ENCODE results near the gene PRRC2B.
A peak's percentile ranks its signal among the peaks of the same experiment; 100 is the strongest.
"Not testable (repeated sequence)": the region's sequence is repeated elsewhere in the genome, so short reads cannot be mapped to it uniquely, and the experiment has no call there.

PRRC2B gene

GRCh38 chr9:131393622-131394463 lies at the start of gene PRRC2B:
Gene PRRC2B, plus strand, starts transcription at chr9:131394086. Its CDS starts 36,059 bp downstream, at chr9:131430145.
- peak; percentile 87 for DNase-seq (ENCODE audit: low spot score)

DNA sequence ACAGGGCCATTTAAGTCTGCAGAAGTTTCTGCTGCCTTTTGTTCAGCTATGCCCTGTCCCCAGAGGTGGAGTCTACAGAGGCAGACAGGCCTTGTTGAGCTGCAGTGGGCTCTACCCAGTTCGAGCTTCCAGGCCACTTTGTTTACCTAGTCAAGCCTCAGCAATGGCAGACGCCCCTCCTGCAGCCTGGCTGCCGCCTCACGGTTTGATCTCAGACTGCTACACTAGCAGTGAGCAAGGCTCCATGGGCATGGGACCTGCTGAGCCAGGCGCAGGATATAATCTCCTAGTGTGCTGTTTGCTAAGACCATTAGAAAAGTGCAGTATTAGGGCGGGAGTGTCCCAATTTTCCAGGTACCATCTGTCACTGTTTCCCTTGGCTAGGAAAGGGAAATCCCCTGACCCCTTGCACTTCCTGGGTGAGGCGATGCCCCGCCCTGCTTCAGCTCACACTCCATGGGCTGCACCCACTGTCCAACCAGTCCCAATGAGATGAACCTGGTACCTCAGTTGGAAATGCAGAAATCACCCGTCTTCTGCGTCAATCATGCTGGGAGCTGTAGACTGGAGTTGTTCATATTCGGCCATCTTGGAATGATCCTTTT lies 48.9 kb upstream of the PRRC2B start:
- DNase-seq (ENCODE audit: low spot score), result not testable (repeated sequence)

- DNase-seq (ENCODE audit: low spot score), result no peak
These were observed 47.3 kb upstream of the PRRC2B start for GRCh38 chr9:131346559-131346958.

DNA sequence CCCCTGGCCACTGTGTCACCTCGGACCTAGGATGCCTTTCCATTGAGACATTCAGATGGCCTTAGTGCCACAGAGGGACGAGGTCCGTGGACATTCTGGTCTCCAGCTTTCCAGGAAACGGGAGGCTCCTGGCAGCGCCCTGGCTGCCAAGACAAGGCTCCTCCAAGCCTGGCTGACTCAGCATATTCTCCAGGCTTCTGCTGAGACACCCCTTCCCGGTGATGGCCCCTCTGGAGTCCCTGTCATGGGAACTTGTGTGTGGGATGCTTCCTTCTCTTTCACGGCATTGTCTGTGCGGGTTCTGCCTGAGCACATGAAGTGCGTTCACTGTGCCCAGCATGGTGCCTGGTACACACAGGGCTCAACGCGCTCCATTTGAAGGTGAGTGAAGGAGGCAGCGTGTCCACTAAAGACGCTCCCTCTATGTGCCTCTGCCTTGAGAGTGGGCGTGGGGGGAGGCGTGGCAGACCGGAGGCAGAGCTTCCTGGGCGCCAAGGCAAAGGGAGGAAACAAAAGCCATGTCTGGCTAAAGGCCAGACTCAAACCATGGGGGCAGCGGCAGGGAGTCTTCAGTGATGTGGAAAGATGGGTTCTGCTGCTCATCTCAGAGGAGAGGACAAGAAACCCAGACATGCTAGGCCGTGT lies 46.4 kb upstream of the PRRC2B start:
- DNase-seq (ENCODE audit: low spot score), result no peak

DNA sequence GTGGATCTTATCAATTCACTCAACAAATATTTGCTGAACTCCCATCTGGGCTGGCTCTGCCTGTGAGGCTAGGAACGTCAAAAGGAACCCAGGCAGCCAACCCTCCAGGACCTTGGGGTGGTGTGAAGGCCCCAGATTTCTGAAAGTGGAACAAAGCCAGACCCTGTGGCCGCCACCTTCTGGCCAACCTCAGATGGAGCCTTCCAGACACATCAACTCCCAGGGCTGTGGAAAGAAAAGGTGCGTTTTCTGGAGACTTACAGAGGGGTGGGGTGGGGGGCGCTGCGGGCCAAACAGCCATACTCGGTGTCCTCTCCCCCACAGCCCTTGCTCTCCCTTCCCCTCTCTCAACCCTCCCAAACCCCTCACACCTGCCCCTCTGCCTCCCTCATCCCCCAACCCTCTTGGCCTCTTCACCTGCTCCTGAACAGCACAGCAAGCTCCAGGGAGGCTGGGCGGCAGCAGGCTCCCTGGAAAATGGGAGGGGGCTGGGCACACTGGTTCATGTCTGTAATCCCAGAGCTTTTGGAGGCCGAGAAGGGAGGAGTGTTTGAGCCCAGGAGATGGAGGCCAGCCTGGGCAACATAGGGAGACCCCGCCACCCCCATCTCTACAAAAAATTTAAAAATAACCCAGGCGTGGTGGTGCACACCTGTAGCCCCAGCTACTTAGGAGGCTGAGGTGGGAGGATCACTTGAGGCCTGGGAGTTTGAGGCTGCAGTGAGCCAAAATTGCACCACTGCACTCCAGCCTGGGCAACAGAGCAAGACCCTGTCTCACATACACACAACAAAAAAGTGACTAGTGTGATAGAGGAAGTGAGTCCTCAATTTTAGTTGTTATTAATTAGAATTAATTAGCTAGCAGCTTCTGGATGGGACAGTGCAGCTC lies 45.0 kb upstream of the PRRC2B start:
- DNase-seq (ENCODE audit: low spot score), result no peak

- DNase-seq (ENCODE audit: low spot score), result no peak
These were observed 44.4 kb upstream of the PRRC2B start for GRCh38 chr9:131349522-131349880.

DNA sequence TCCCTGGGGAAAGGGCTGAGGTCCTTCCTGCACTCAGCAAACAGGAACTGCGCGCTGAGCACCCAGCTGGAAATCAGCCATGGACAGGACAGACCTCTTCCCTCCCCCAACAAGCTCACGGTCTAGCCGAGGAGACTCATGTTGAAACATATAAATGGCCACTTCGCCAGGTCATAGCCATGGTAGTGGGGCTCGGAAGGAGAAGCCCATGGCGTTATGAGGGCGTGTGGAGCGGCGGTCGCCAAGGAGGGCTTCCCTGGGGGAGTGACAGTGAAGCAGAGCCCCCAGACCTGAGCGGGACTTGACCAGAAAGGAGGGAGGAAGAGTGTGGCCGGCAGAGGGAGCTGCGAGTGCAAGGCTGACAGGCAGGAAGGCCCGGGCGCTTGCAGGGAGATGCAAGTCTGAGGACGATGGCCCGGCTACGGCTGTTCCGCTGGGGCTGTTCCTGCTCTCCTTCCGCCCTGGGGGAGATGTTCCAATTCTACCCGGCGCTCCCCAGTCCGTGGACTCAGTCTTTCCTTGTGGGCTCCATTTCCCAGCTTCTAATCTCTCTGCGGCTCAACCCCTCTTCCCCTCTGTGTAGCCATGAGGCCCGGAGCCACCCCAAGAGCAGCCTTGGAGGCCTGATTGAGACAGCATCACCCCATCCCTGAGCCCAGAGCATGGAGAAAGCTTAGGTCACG lies 43.9 kb upstream of the PRRC2B start:
- DNase-seq (ENCODE audit: low spot score), result peak; percentile 79

DNA sequence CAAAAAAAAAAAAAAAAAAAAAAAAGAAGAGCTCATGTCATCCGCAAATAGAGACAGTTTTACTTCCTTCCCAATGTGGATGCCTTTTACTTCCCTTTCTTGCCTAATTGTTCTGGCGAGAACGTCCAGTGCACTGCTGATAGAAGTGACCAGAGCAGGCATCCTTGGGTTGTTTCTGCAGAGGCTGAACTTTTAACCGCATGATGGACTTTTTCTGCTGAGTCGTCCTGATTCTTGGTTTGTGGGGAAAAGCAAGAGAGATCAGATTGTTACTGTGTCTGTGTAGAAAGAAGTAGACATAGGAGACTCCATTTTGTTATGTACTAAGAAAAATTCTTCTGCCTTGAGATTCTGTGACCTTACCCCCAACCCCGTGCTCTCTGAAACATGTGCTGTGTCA lies 37.4 kb upstream of the PRRC2B start:
- DNase-seq (ENCODE audit: low spot score), result peak; percentile 51

- no peak for DNase-seq (ENCODE audit: low spot score)
These were observed 35.3 kb upstream of the PRRC2B start for GRCh38 chr9:131358556-131358955.

GRCh38 chr9:131361202-131361833 lies 32.6 kb upstream of the PRRC2B start:
- DNase-seq (ENCODE audit: low spot score), result no peak

DNA sequence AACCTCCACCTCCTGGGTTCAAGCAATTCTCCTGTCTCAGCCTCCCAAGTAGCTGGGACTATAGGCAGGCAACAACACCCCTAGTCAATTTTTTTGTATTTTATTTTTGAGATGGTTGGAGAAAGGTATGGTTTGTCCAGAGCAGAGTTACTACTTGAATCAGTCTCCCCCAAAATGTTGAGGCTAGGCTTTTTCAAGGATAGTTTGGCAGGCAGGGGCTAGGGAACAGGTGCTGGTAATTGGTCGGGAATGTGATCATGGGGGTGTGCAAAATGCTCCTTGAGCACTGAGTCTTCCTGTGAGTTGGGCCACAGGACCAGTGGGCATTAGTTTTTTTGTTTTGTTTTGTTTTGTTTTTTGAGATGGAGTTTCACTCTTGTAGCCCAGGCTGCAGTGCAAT lies 28.3 kb upstream of the PRRC2B start:
- no peak for DNase-seq (ENCODE audit: low spot score)

DNA sequence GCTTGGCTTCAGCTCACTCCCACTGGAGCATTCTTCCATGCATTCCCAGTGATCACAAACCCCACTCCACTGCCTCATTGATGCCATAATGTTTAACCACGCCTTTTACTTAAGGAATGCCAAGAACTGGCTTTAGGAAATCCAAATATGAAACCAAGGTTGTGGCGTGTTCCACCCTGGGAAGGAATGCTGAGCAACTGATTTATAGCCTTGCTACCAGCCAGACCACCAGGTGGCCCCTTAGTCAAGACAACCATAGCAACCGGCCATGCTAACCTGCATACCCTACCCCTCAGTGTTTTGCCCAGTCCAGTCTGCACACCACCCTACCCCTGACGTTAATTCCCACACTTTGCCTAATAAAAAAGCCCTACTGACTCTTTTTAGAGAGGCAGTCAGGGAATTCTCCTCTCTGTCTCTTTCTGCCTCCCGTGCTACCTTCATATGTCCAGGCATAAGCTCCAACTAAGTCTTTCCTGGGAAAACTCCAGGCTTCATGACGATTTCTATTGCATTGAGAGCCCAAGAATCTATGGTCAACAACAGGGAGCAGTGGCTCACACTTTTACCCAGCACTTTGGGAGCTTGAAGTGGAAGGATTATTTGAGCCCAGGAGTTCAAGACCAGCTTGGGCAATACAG lies 27.0 kb upstream of the PRRC2B start:
- no peak for DNase-seq (ENCODE audit: low spot score)

GRCh38 chr9:131367450-131367849 lies 26.4 kb upstream of the PRRC2B start:
- DNase-seq (ENCODE audit: low spot score), result no peak

DNA sequence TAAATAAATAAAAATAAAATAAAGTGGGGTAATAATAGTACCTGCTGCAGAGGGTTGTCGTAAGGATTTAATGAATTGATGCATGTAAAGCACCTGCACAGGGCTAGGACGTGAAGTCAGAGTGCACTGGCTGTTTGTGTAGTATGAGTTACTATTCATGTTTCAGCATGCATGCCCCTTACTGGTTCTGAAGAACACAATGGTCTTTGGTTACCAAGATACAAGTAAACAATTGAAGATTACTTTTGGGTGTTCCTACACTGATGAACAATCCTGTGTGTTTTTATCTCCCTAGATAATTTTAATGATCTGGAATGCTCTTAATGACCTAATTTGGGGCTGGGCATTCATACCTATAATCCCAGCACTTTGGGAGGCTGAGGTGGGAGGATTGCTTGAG lies 23.2 kb upstream of the PRRC2B start:
- no peak for DNase-seq (ENCODE audit: low spot score)

DNA sequence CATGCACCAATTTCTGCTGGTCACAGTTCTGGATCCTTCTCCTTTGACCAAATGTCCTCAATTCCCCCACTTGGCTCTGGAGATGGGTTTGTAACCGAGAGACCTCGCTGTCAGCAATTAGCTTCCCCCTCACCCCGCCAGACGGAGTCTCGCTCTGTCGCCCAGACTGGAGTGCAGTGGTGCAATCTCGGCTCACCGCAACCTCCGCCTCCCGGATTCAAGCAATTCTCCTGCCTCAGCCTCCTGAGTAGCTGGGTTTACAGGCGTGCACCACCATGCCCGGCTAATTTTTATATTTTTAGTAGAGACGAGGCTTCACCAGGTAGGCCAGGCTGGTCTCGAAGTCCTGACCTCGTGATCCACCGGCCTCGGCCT lies 21.3 kb upstream of the PRRC2B start:
- DNase-seq (ENCODE audit: low spot score), result not testable (repeated sequence)

GRCh38 chr9:131374638-131375037 lies 19.2 kb upstream of the PRRC2B start:
- not testable (repeated sequence) for DNase-seq (ENCODE audit: low spot score)

GRCh38 chr9:131379056-131379455 lies 14.8 kb upstream of the PRRC2B start:
- no peak for DNase-seq (ENCODE audit: low spot score)

GRCh38 chr9:131382850-131383729 lies 10.8 kb upstream of the PRRC2B start:
- no peak for DNase-seq (ENCODE audit: low spot score)

DNA sequence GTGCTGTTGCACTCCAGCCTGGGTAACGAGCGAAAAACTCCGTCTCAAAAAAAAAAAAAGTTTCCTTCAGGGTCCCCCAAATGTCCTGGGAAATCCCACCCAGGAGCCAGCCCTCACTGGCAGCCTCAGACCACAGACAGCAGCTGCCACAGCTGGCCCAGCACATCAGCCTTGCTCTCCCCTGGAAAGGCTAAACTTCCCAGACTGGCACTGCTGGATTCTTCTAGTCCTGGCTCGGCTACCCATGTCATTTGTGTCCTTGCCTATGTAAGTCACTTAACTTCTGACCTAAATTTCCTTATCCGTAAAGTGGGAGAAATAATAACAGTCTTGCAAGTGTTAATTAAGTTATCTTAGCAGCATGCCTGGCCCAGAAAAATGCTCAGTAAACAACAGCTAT lies 8.6 kb upstream of the PRRC2B start:
- no peak for DNase-seq (ENCODE audit: low spot score)

DNA sequence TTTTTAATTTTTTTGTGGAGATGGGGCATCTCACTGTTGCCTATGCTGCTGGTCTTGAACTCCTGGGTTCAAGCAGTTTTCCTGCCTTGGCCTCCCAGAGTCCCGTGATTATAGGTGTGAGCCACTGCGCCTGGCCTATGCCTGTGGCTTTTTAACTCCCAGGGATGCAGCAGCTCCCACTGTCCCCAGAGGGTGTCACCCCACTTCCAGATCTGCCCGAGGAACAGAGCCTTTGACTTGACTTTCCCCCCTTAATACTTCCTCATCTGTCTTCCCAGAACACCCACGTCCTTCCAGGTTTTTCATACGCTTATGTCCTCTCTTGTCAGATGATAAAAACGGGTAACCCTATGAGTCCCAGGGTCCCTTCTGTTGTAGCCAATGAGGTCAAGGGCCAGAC lies 7.6 kb upstream of the PRRC2B start:
- no peak for DNase-seq (ENCODE audit: low spot score)

All from putamen (tissue), 1 donor.